Peyer's patch (tissue), 4 donors: ENCODE measurements around the gene DRGX. TPM values are rescaled to one million over a fixed set of nuclear protein-coding genes. Genes with fewer than 3 reads are reported as not detected.

Experiments used
- DNase-seq, 3 donors: peaks; one replicate each; pipeline ENCODE4 v3.0.0-alpha.2; 2017 to 2019
- H3K27ac ChIP-seq, 4 donors: fragments of 200-600 bp; sonication (generic); one replicate each; pipeline ENCODE4 v1.5.1; 2016 to 2019
- H3K27me3 ChIP-seq, 2 donors: fragments of 200-600 bp; sonication (generic); one replicate each; pipeline ENCODE4 v1.5.1; 2019
- H3K36me3 ChIP-seq, 3 donors: fragments of 200-600 bp; sonication (generic); one replicate each; pipeline ENCODE4 v1.5.1; 2016 to 2019
- H3K4me1 ChIP-seq, 4 donors: fragments of 200-600 bp; sonication (generic); one replicate each; pipeline ENCODE4 v1.5.1; 2016 to 2019
- H3K4me3 ChIP-seq, 4 donors: fragments of 200-600 bp; sonication (generic); 1 replicate in 3 of 4; 2 replicates in 1 of 4; pipeline ENCODE4 v1.5.1; 2016 to 2019; ENCODE audit warnings: mild to moderate bottlenecking in 1 of 4
- H3K9me3 ChIP-seq, 4 donors: fragments of 200-600 bp; sonication (generic); one replicate each; pipeline ENCODE4 v1.5.1; 2016 to 2019; ENCODE audit warnings: mild to moderate bottlenecking in 1 of 4
- CTCF ChIP-seq, 6 experiments: fragments of 450-650 bp in 4 of 6; fragments of 200-600 bp in 2 of 6; sonication (generic) in 1 of 6; IDR thresholded peaks; one replicate each; pipeline ENCODE4 v1.5.1; 2017 to 2019; ENCODE audit warnings: antibody characterized with exemption in 6 of 6, mild to moderate bottlenecking in 3 of 6, moderate library complexity in 1 of 6
- POLR2A ChIP-seq, 2 donors: fragments of 450-650 bp; IDR thresholded peaks; one replicate each; pipeline ENCODE4 v1.5.1; 2017; ENCODE audit warnings: antibody characterized with exemption in 2 of 2, mild to moderate bottlenecking in 2 of 2, moderate library complexity in 2 of 2
- total RNA-seq, 4 donors: library from RNA; depleted of rRNA; stranded (reverse); fragments of >200 nt; gene quantifications; one replicate each; pipeline ENCODE4 v1.1.0, GENCODE V29; 2016

DRGX gene
- total RNA-seq, 4 donors from 2014 or later = not detected

GRCh38 chr10:49323171-49323895 is 72.6 kb downstream of the DRGX start:
- no peak overlapping the region for H3K27ac ChIP-seq

DNA sequence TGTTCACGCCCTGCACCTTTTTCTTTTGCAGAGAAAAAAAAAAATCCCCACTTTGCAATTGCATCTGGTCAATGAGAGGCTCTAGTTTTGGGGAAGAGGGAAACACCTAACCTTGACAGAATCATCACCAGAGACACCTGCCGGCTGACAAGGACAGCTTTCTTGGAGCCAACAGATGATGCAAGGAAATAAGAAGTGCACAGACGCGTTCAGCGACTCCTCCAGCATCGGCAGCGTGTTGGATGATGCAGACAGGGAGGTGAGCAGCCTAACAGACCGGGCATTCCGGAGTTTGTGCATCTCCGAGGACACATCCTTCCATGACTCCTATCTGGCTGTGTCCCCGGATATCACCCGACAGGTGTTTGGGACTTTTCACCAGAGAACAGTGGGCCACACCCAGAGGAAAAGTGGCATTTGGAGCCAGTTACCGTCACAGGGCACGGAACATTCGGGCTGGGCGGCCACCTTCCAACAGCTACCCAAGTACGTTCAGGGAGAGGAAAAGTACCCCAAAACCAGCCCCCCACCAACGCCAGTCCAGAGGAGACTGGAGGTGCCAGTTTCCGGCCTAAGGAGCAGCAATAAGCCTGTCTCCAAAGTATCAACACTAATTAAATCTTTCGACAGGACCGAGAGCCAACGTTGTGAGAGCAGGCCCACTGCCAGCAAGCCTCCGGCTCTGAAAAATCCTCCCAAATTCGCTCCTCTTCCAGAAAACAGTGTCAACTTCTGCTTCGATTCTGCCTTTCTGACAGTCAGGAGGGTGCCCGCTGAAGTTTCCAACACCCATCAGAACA is 73.3 kb downstream of the DRGX start:
- Histone ChIP-seq H3K36me3 (no peaks in the 10 kb centered on the region), H3K27me3 (no peaks in the 10 kb centered on the region), H3K4me3 (no peak overlapping the region), H3K9me3 (no peaks in the 10 kb centered on the region), H3K27ac (no peak overlapping the region), H3K4me1 (no peaks in the 10 kb centered on the region)
- no peak for TF ChIP-seq CTCF (IDR thresholded peaks at IDR 0.05)
- no peak for TF ChIP-seq POLR2A (IDR thresholded peaks at IDR 0.05)
- DNase-seq = no peak

More at GRCh38 chr10:49323171-49323895, 72.6 kb downstream of the DRGX start:
- no peak for TF ChIP-seq POLR2A (IDR thresholded peaks at IDR 0.05)
- no peaks in the 10 kb centered on the region for H3K9me3 ChIP-seq
- H3K4me3 ChIP-seq = no peak overlapping the region
- no peaks in the 10 kb centered on the region for H3K27me3 ChIP-seq
- DNase-seq = no peak
- no peaks in the 10 kb centered on the region for H3K4me1 ChIP-seq
- H3K36me3 ChIP-seq = no peaks in the 10 kb centered on the region

DNA sequence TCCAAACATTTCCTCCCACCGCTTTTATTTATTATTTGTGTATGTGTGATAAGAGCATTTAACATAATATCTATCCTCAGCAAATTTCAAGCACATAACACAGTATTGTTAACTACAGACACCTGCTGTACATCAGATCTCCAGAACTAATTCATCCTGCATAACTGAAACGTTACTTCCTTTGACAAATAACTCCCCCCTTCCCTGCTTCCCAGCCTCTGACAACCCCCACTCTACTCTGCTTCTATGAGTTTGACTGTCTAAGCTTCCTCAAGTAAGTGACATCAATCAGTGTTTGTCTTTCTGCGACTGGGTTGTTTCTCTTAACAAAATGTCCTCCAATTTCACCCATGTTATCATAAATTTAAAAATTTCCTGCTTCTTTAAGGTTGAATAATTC is 74.9 kb downstream of the DRGX start:
- no peak overlapping the region for H3K4me3 ChIP-seq
- H3K9me3 ChIP-seq = no peaks in the 10 kb centered on the region
- H3K27ac ChIP-seq = no peak overlapping the region
- H3K4me1 ChIP-seq = no peaks in the 10 kb centered on the region
- no peaks in the 10 kb centered on the region for H3K36me3 ChIP-seq
- DNase-seq = no peak
- H3K27me3 ChIP-seq = no peaks in the 10 kb centered on the region
- TF ChIP-seq CTCF (IDR thresholded peaks at IDR 0.05) = no peak
- TF ChIP-seq POLR2A (IDR thresholded peaks at IDR 0.05) = no peak

- no peak overlapping the region for H3K4me3 ChIP-seq
- TF ChIP-seq POLR2A (IDR thresholded peaks at IDR 0.05) (no peak), CTCF (IDR thresholded peaks at IDR 0.05) (no peak)
- no peak for DNase-seq
Observed at GRCh38 chr10:49320191-49320590, 75.7 kb downstream of the DRGX start.

GRCh38 chr10:49319206-49319605 is 76.7 kb downstream of the DRGX start:
- no peak for DNase-seq
- Histone ChIP-seq H3K4me3 (no peak overlapping the region), H3K9me3 (no peaks in the 10 kb centered on the region), H3K27ac (no peak overlapping the region), H3K4me1 (no peaks in the 10 kb centered on the region), H3K36me3 (no peaks in the 10 kb centered on the region), H3K27me3 (no peaks in the 10 kb centered on the region)
- TF ChIP-seq POLR2A (IDR thresholded peaks at IDR 0.05) = no peak

More at GRCh38 chr10:49320191-49320590, 75.7 kb downstream of the DRGX start:
- Histone ChIP-seq H3K9me3 (no peaks in the 10 kb centered on the region), H3K27me3 (no peaks in the 10 kb centered on the region), H3K36me3 (no peaks in the 10 kb centered on the region), H3K27ac (no peak overlapping the region), H3K4me1 (no peaks in the 10 kb centered on the region)

GRCh38 chr10:49318755-49319154 is 77.1 kb downstream of the DRGX start:
- no peaks in the 10 kb centered on the region for H3K36me3 ChIP-seq
- H3K27ac ChIP-seq = no peak overlapping the region
- no peaks in the 10 kb centered on the region for H3K4me1 ChIP-seq
- no peak for DNase-seq
- no peaks in the 10 kb centered on the region for H3K9me3 ChIP-seq
- H3K4me3 ChIP-seq = no peak overlapping the region
- H3K27me3 ChIP-seq = no peaks in the 10 kb centered on the region
- TF ChIP-seq POLR2A (IDR thresholded peaks at IDR 0.05) (no peak), CTCF (IDR thresholded peaks at IDR 0.05) (no peak)
